Measurements from ENCODE around the gene SLC4A8.

The SLC4A8 gene

GRCh38 chr12:51401020-51401419, 23.6 kb upstream of the SLC4A8 start:
- ChIA-PET CTCF (interaction anchor here (1.3 to 1.7 kb wide), 2 partner anchors 18 to 20 kb away, joined by 3 to 7 read pairs; no protein-coding TSS in a partner anchor), POLR2A (no interaction called here)
- no peak for TF ChIP-seq CTCF (IDR thresholded peaks at IDR 0.05; ENCODE audit: insufficient read depth, low read length, missing control alignments)
- DNase-seq (ENCODE audit: low read depth, low spot score), result no peak
- H3K4me3 ChIP-seq (ENCODE audit: low read depth, low read length), result no peak overlapping the region

- no peak for DNase-seq (ENCODE audit: low read depth, low spot score)
- CTCF ChIA-PET, result interaction anchor here (1.3 to 1.7 kb wide), 2 partner anchors 18 to 20 kb away, joined by 3 to 7 read pairs; no protein-coding TSS in a partner anchor
- POLR2A ChIA-PET, result no interaction called here
- no peak overlapping the region for H3K4me3 ChIP-seq (ENCODE audit: low read depth, low read length)
- TF ChIP-seq CTCF (IDR thresholded peaks at IDR 0.05; ENCODE audit: insufficient read depth, low read length, missing control alignments), result no peak
Observed at GRCh38 chr12:51401486-51401885, 23.1 kb upstream of the SLC4A8 start.

- CTCF ChIA-PET, result interaction anchor here (1.7 kb wide), 1 partner anchor 19 kb away, joined by 7 read pairs; no protein-coding TSS in a partner anchor
Observed at GRCh38 chr12:51401900-51402299, 22.7 kb upstream of the SLC4A8 start.

GRCh38 chr12:51403159-51403558, 21.5 kb upstream of the SLC4A8 start:
- DNase-seq (ENCODE audit: low read depth, low spot score), result no peak
- ChIA-PET CTCF (no interaction called here), POLR2A (no interaction called here)
- H3K4me3 ChIP-seq (ENCODE audit: low read depth, low read length), result no peak overlapping the region
- no peak for TF ChIP-seq CTCF (IDR thresholded peaks at IDR 0.05; ENCODE audit: insufficient read depth, low read length, missing control alignments)

More at GRCh38 chr12:51401900-51402299, 22.7 kb upstream of the SLC4A8 start:
- POLR2A ChIA-PET, result no interaction called here
- H3K4me3 ChIP-seq (ENCODE audit: low read depth, low read length), result no peak overlapping the region
- no peak for DNase-seq (ENCODE audit: low read depth, low spot score)
- TF ChIP-seq CTCF (IDR thresholded peaks at IDR 0.05; ENCODE audit: insufficient read depth, low read length, missing control alignments), result no peak

- CTCF ChIA-PET, result interaction anchor here (1.5 kb wide), 1 partner anchor 19 kb away, joined by 4 read pairs; no protein-coding TSS in a partner anchor
- DNase-seq (ENCODE audit: low read depth, low spot score), result no peak
- POLR2A ChIA-PET, result no interaction called here
- no peak for TF ChIP-seq CTCF (IDR thresholded peaks at IDR 0.05; ENCODE audit: insufficient read depth, low read length, missing control alignments)
- H3K4me3 ChIP-seq (ENCODE audit: low read depth, low read length), result no peak overlapping the region
Observed at GRCh38 chr12:51403681-51404136, 20.9 kb upstream of the SLC4A8 start.

- ChIA-PET POLR2A (no interaction called here), CTCF (interaction anchor here (1.1 to 1.5 kb wide), 2 partner anchors 16 to 19 kb away, joined by 3 to 4 read pairs; no protein-coding TSS in a partner anchor)
- no peak for TF ChIP-seq CTCF (IDR thresholded peaks at IDR 0.05; ENCODE audit: insufficient read depth, low read length, missing control alignments)
- H3K4me3 ChIP-seq (ENCODE audit: low read depth, low read length), result no peak overlapping the region
- no peak for DNase-seq (ENCODE audit: low read depth, low spot score)
Observed at GRCh38 chr12:51404627-51405026, 20.0 kb upstream of the SLC4A8 start.
